Measurements from ENCODE around the gene TM4SF1.

TM4SF1 gene

GRCh38 chr3:149393345-149394160 is 16.1 kb upstream of the TM4SF1 start:
- no peak overlapping the region for H3K27ac ChIP-seq (ENCODE audit: low read length)
- H3K36me3 ChIP-seq (replicated peaks; ENCODE audit: insufficient read depth, low read length) = no peaks in the 10 kb centered on the region
- no peaks in the 10 kb centered on the region for H3K4me1 ChIP-seq (ENCODE audit: low read length)
- no peak overlapping the region for H3K9ac ChIP-seq (ENCODE audit: low read length)
- no peak overlapping the region for H3K4me3 ChIP-seq (ENCODE audit: low read length)
- DNase-seq = peak; percentile 80
- no peaks in the 10 kb centered on the region for H3K9me2 ChIP-seq (replicated peaks; ENCODE audit: insufficient read depth, low read length)
- TF ChIP-seq EZH2 (optimal IDR thresholded peaks at IDR 0.05; ENCODE audit: low read depth, low read length) (no peak), CTCF (IDR thresholded peaks at IDR 0.05; ENCODE audit: low read length) (peak; percentile 95), EZH2phosphoT487 (IDR thresholded peaks at IDR 0.05; ENCODE audit: low read length) (no peak)
- H3K79me2 ChIP-seq (ENCODE audit: low read length) = no peaks in the 10 kb centered on the region
- H3F3A ChIP-seq (ENCODE audit: insufficient read depth, low read length) = no peaks in the 10 kb centered on the region
- no peak overlapping the region for H2AFZ ChIP-seq (ENCODE audit: low read length)
- H3K27me3 ChIP-seq (replicated peaks; ENCODE audit: insufficient read depth, low read length) = no peaks in the 10 kb centered on the region
- no peak overlapping the region for H3K4me2 ChIP-seq (ENCODE audit: low read depth, low read length)
- no peaks in the 10 kb centered on the region for H3K9me3 ChIP-seq (replicated peaks; ENCODE audit: insufficient read depth, low read length)
- H4K20me1 ChIP-seq (ENCODE audit: insufficient read depth, low read length) = no peaks in the 10 kb centered on the region

DNA sequence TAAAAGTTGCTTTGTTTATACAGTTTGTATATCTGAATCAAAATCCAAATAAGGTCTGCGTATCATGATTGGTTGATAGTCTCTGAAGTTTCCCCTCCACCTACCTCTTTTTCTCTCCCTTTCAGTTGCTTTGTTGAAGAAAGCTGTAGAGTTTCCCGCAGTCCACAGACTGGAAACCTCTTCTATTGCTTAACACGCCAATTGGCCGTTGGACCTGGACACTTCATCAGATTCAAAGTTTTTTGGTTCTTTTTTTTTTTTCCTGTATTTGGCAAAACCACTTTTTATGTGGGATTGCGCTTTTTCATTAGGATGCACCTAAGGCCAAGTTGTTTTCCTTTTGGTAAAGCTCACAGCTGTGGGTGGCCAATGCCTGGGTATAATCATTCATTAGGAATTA is 14.5 kb upstream of the TM4SF1 start:
- no peak overlapping the region for H3K9ac ChIP-seq (ENCODE audit: low read length)
- no peaks in the 10 kb centered on the region for H3K36me3 ChIP-seq (replicated peaks; ENCODE audit: insufficient read depth, low read length)
- H3K4me3 ChIP-seq (ENCODE audit: low read length) = no peak overlapping the region
- no peaks in the 10 kb centered on the region for H3K27me3 ChIP-seq (replicated peaks; ENCODE audit: insufficient read depth, low read length)
- no peaks in the 10 kb centered on the region for H3K9me2 ChIP-seq (replicated peaks; ENCODE audit: insufficient read depth, low read length)
- no peak overlapping the region for H3K27ac ChIP-seq (ENCODE audit: low read length)
- TF ChIP-seq EZH2 (optimal IDR thresholded peaks at IDR 0.05; ENCODE audit: low read depth, low read length) (no peak), EZH2phosphoT487 (IDR thresholded peaks at IDR 0.05; ENCODE audit: low read length) (no peak), CTCF (IDR thresholded peaks at IDR 0.05; ENCODE audit: low read length) (no peak)
- no peaks in the 10 kb centered on the region for H3K4me1 ChIP-seq (ENCODE audit: low read length)
- no peaks in the 10 kb centered on the region for H3K79me2 ChIP-seq (ENCODE audit: low read length)
- no peaks in the 10 kb centered on the region for H3F3A ChIP-seq (ENCODE audit: insufficient read depth, low read length)
- no peak for DNase-seq
- no peak overlapping the region for H3K4me2 ChIP-seq (ENCODE audit: low read depth, low read length)
- H2AFZ ChIP-seq (ENCODE audit: low read length) = no peak overlapping the region
- H3K9me3 ChIP-seq (replicated peaks; ENCODE audit: insufficient read depth, low read length) = no peaks in the 10 kb centered on the region
- no peaks in the 10 kb centered on the region for H4K20me1 ChIP-seq (ENCODE audit: insufficient read depth, low read length)

DNA sequence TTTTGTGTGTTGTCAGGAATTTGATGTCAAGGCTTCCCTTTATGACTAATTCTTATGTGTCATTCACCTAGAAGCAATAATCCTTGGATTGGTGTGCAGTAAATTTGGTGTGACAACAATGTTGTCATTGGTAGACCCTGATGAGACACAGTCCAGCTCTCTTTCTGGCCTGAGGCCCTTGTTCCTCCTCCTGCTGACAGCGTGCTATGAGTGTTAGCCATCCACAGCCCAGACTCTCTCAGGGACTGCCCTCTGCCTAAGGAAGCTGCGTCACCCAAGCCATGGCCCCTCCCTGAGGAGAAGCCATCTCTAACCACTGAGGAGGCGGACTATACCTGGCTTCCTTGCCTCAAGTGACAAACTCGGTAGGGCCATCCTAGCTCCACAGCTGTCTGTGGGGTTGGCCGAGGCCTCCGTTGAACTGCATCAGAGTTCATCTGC is 13.3 kb upstream of the TM4SF1 start:
- H3K27me3 ChIP-seq (replicated peaks; ENCODE audit: insufficient read depth, low read length) = no peaks in the 10 kb centered on the region
- no peaks in the 10 kb centered on the region for H3K36me3 ChIP-seq (replicated peaks; ENCODE audit: insufficient read depth, low read length)
- no peak for DNase-seq
- H2AFZ ChIP-seq (ENCODE audit: low read length) = no peak overlapping the region
- H3K9me3 ChIP-seq (replicated peaks; ENCODE audit: insufficient read depth, low read length) = no peaks in the 10 kb centered on the region
- no peaks in the 10 kb centered on the region for H3K79me2 ChIP-seq (ENCODE audit: low read length)
- no peak overlapping the region for H3K4me2 ChIP-seq (ENCODE audit: low read depth, low read length)
- H3K27ac ChIP-seq (ENCODE audit: low read length) = no peak overlapping the region
- no peaks in the 10 kb centered on the region for H4K20me1 ChIP-seq (ENCODE audit: insufficient read depth, low read length)
- H3F3A ChIP-seq (ENCODE audit: insufficient read depth, low read length) = no peaks in the 10 kb centered on the region
- no peaks in the 10 kb centered on the region for H3K4me1 ChIP-seq (ENCODE audit: low read length)
- no peaks in the 10 kb centered on the region for H3K9me2 ChIP-seq (replicated peaks; ENCODE audit: insufficient read depth, low read length)
- H3K9ac ChIP-seq (ENCODE audit: low read length) = no peak overlapping the region
- TF ChIP-seq CTCF (IDR thresholded peaks at IDR 0.05; ENCODE audit: low read length) (no peak), EZH2 (optimal IDR thresholded peaks at IDR 0.05; ENCODE audit: low read depth, low read length) (no peak)
- H3K4me3 ChIP-seq (ENCODE audit: low read length) = no peak overlapping the region

Measured in MM.1S (cell line).